ENCODE data around the gene MYZAP. TPM values are rescaled to one million over a fixed set of nuclear protein-coding genes. Genes with fewer than 3 reads are reported as not detected.

Gene MYZAP
- total RNA-seq, 1 experiment from 2014 or later = 5.1 TPM

DNA sequence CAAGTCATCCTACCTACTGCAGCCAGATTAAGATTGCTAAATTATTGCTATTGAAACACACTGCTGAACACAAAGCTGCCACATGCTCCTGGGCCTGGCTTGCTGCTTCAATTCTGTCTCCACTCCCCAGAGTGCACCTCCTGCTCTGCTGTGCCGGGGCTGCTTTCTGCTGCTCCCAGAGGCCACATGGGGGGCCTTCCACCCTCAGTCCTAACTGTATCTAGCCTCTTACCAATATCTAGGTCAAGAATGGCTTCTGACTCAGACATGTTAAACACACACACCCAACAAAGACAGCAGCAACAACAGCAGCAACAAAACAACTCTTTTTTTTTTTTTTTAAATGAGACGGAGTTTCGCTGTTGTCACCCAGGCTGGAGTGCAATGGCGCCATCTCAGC is 33.0 kb downstream of the MYZAP start:
- Mint-ChIP-seq H3K4me3 (ENCODE audit: low read depth, unreplicated experiment) (no peak overlapping the region), H3K9me3 (ENCODE audit: low read depth, unreplicated experiment) (no peaks in the 10 kb centered on the region)

GRCh38 chr15:57625703-57626448 is 34.2 kb downstream of the MYZAP start:
- H3K27ac Mint-ChIP-seq (ENCODE audit: unreplicated experiment) = no peak overlapping the region
- H3K4me3 Mint-ChIP-seq (ENCODE audit: low read depth, unreplicated experiment) = no peak overlapping the region
- TF ChIP-seq, protein P1, sequence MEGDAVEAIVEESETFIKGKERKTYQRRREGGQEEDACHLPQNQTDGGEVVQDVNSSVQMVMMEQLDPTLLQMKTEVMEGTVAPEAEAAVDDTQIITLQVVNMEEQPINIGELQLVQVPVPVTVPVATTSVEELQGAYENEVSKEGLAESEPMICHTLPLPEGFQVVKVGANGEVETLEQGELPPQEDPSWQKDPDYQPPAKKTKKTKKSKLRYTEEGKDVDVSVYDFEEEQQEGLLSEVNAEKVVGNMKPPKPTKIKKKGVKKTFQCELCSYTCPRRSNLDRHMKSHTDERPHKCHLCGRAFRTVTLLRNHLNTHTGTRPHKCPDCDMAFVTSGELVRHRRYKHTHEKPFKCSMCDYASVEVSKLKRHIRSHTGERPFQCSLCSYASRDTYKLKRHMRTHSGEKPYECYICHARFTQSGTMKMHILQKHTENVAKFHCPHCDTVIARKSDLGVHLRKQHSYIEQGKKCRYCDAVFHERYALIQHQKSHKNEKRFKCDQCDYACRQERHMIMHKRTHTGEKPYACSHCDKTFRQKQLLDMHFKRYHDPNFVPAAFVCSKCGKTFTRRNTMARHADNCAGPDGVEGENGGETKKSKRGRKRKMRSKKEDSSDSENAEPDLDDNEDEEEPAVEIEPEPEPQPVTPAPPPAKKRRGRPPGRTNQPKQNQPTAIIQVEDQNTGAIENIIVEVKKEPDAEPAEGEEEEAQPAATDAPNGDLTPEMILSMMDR (IDR thresholded peaks at IDR 0.05; ENCODE audit: unreplicated experiment) = no peak
- DNase-seq = no peak
- H3K4me1 Mint-ChIP-seq (ENCODE audit: low read depth, unreplicated experiment) = no peaks in the 10 kb centered on the region
- H3K36me3 Mint-ChIP-seq (ENCODE audit: insufficient read depth, unreplicated experiment) = peaks cover 9% of the 10 kb centered on the region
- H3K27me3 Mint-ChIP-seq (ENCODE audit: unreplicated experiment) = no peaks in the 10 kb centered on the region
- CTCF ChIA-PET = no interaction called here
- no TSS peak for BruUV-seq (replicated peaks)
- intact Hi-C loops (cut with micrococcal nuclease; ENCODE audit: unreplicated experiment) = no loop called here
- no peaks in the 10 kb centered on the region for H3K9me3 Mint-ChIP-seq (ENCODE audit: low read depth, unreplicated experiment)

More for the DNA sequence above, 33.0 kb downstream of the MYZAP start:
- CTCF ChIA-PET = no interaction called here
- Mint-ChIP-seq H3K4me1 (ENCODE audit: low read depth, unreplicated experiment) (no peaks in the 10 kb centered on the region), H3K27ac (ENCODE audit: unreplicated experiment) (no peak overlapping the region), H3K36me3 (ENCODE audit: insufficient read depth, unreplicated experiment) (peaks cover 9% of the 10 kb centered on the region), H3K27me3 (ENCODE audit: unreplicated experiment) (no peaks in the 10 kb centered on the region)
- DNase-seq = no peak
- intact Hi-C loops (cut with micrococcal nuclease; ENCODE audit: unreplicated experiment) = no loop called here
- BruUV-seq (replicated peaks) = no TSS peak
- TF ChIP-seq, protein P1 (IDR thresholded peaks at IDR 0.05; ENCODE audit: unreplicated experiment) = no peak

- no peak for DNase-seq
- no peaks in the 10 kb centered on the region for H3K9me3 Mint-ChIP-seq (ENCODE audit: low read depth, unreplicated experiment)
- H3K36me3 Mint-ChIP-seq (ENCODE audit: insufficient read depth, unreplicated experiment) = peaks cover 9% of the 10 kb centered on the region
- no TSS peak for BruUV-seq (replicated peaks)
- intact Hi-C loops (cut with micrococcal nuclease; ENCODE audit: unreplicated experiment) = no loop called here
- no peak overlapping the region for H3K4me3 Mint-ChIP-seq (ENCODE audit: low read depth, unreplicated experiment)
- no peaks in the 10 kb centered on the region for H3K27me3 Mint-ChIP-seq (ENCODE audit: unreplicated experiment)
- CTCF ChIA-PET = no interaction called here
- TF ChIP-seq, protein P1 (IDR thresholded peaks at IDR 0.05; ENCODE audit: unreplicated experiment) = no peak
- no peaks in the 10 kb centered on the region for H3K4me1 Mint-ChIP-seq (ENCODE audit: low read depth, unreplicated experiment)
- H3K27ac Mint-ChIP-seq (ENCODE audit: unreplicated experiment) = no peak overlapping the region
Measured at GRCh38 chr15:57626713-57627440, 35.2 kb downstream of the MYZAP start.

GRCh38 chr15:57631386-57632110 is 39.8 kb downstream of the MYZAP start:
- Mint-ChIP-seq H3K4me1 (ENCODE audit: low read depth, unreplicated experiment) (peaks cover 7% of the 10 kb centered on the region), H3K9me3 (ENCODE audit: low read depth, unreplicated experiment) (no peaks in the 10 kb centered on the region), H3K36me3 (ENCODE audit: insufficient read depth, unreplicated experiment) (peaks cover 6% of the 10 kb centered on the region), H3K27me3 (ENCODE audit: unreplicated experiment) (no peaks in the 10 kb centered on the region), H3K4me3 (ENCODE audit: low read depth, unreplicated experiment) (no peak overlapping the region), H3K27ac (ENCODE audit: unreplicated experiment) (no peak overlapping the region)
- CTCF ChIA-PET = no interaction called here
- intact Hi-C loops (cut with micrococcal nuclease; ENCODE audit: unreplicated experiment) = no loop called here
- TF ChIP-seq, protein P1 (IDR thresholded peaks at IDR 0.05; ENCODE audit: unreplicated experiment) = no peak
- DNase-seq = no peak
- BruUV-seq (replicated peaks) = no TSS peak
